ENCODE measurements around the gene AKAP5. TPM values are rescaled to one million over a fixed set of nuclear protein-coding genes. Genes with fewer than 3 reads are reported as not detected.

Gene AKAP5
- total and polyA plus RNA-seq, 2 of the 13 experiments (the other 11 are each of a cell fraction or from before 2014, with no cell fraction given): 0.18 to 1.5 TPM

- no peak for FAIRE-seq
- TF ChIP-seq SRSF1 (optimal IDR thresholded peaks at IDR 0.05; ENCODE audit: low read depth, low read length): no peak
- no peak for TF ChIP-seq HINFP (CRISPR knock-in tag; IDR thresholded peaks at IDR 0.05; ENCODE audit: low read depth)
- TF ChIP-seq FOSL2 (CRISPR knock-in tag; IDR thresholded peaks at IDR 0.05): no peak
- TF ChIP-seq ZNF101 (CRISPR knock-in tag; IDR thresholded peaks at IDR 0.05; ENCODE audit: borderline replicate concordance, low read depth): no peak
- TF ChIP-seq ZNF337 (CRISPR knock-in tag; IDR thresholded peaks at IDR 0.05; ENCODE audit: borderline replicate concordance, low read depth): no peak
- Histone ChIP-seq H3K4me2 (ENCODE audit: low read depth, low read length) (no peak overlapping the region), H3K4me1 (ENCODE audit: insufficient read depth, low read length) (no peaks in the 10 kb centered on the region), H4K20me1 (ENCODE audit: insufficient read depth, low read length) (no peaks in the 10 kb centered on the region), H3K27me3 (ENCODE audit: control insufficient read depth in 1 of 2, insufficient read depth in 2 of 2, low read length in 2 of 2) (no peaks in the 10 kb centered on the region), H3K9me3 (ENCODE audit: low read length) (no peaks in the 10 kb centered on the region), H3K79me2 (ENCODE audit: insufficient read depth, low read length) (no peaks in the 10 kb centered on the region), H3K27ac (ENCODE audit: extremely low read length, insufficient read depth, low read length) (no peak overlapping the region), H2AFZ (ENCODE audit: low read length) (no peak overlapping the region), H3K36me3 (replicated peaks in 1 of 2; ENCODE audit: control insufficient read depth in 1 of 2, insufficient read depth in 2 of 2, low read length in 2 of 2) (peaks cover 25 to 81% of the 10 kb centered on the region in 2 experiments), H3K9ac (ENCODE audit: insufficient read depth, low read depth, low read length) (no peak overlapping the region), H3K4me3 (replicated peaks in 1 of 3; ENCODE audit: insufficient read depth in 1 of 3, low read depth in 2 of 3, low read length in 3 of 3) (no peak overlapping the region)
- POLR2A ChIA-PET: no interaction called here
- WGBS (ENCODE audit: low lambda C conversion rate): 92% methylated on average over 3 of the region's 3 CpGs
- no peak for DNase-seq (ENCODE audit: low spot score)
- CTCF ChIA-PET (ENCODE audit: low intra/inter-chr PET ratio, low total read pairs): no interaction called here
- intact Hi-C loops (cut with micrococcal nuclease; ENCODE audit: unreplicated experiment): no loop called here
- in situ Hi-C loops (cut with HindIII; ENCODE audit: extremely low pct_ligation_motif_present, low pct_unique_long_range_greater_than_20kb): no loop called here
- no TSS peak for BruUV-seq (replicated peaks)
- no peak for ATAC-seq
These were observed 27.0 kb upstream of the AKAP5 start for GRCh38 chr14:64438181-64438841.

- H3K27me3 ChIP-seq (ENCODE audit: control insufficient read depth in 1 of 2, insufficient read depth in 2 of 2, low read length in 2 of 2): no peaks in the 10 kb centered on the region
- no peaks in the 10 kb centered on the region for H3K79me2 ChIP-seq (ENCODE audit: insufficient read depth, low read length)
- no peak overlapping the region for H3K4me3 ChIP-seq (replicated peaks in 1 of 3; ENCODE audit: insufficient read depth in 1 of 3, low read depth in 2 of 3, low read length in 3 of 3)
- H3K4me1 ChIP-seq (ENCODE audit: insufficient read depth, low read length): no peaks in the 10 kb centered on the region
- H3K4me2 ChIP-seq (ENCODE audit: low read depth, low read length): no peak overlapping the region
- DNase-seq (ENCODE audit: low spot score) (no peak), ATAC-seq (no peak), FAIRE-seq (no peak)
- H3K9ac ChIP-seq (ENCODE audit: insufficient read depth, low read depth, low read length): no peak overlapping the region
- no peaks in the 10 kb centered on the region for H3K9me3 ChIP-seq (ENCODE audit: low read length)
- peaks cover 30 to 85% of the 10 kb centered on the region in 2 experiments for H3K36me3 ChIP-seq (replicated peaks in 1 of 2; ENCODE audit: control insufficient read depth in 1 of 2, insufficient read depth in 2 of 2, low read length in 2 of 2)
- no peak overlapping the region for H2AFZ ChIP-seq (ENCODE audit: low read length)
- no peaks in the 10 kb centered on the region for H4K20me1 ChIP-seq (ENCODE audit: insufficient read depth, low read length)
- in situ Hi-C loops (cut with HindIII; ENCODE audit: extremely low pct_ligation_motif_present, low pct_unique_long_range_greater_than_20kb) (no loop called here), intact Hi-C loops (cut with micrococcal nuclease; ENCODE audit: unreplicated experiment) (no loop called here)
- WGBS (ENCODE audit: low lambda C conversion rate): 98% methylated on average over 6 of the region's 6 CpGs
- no TSS peak for BruUV-seq (replicated peaks)
- H3K27ac ChIP-seq (ENCODE audit: extremely low read length, insufficient read depth, low read length): no peak overlapping the region
- ChIA-PET CTCF (ENCODE audit: low intra/inter-chr PET ratio, low total read pairs) (no interaction called here), POLR2A (no interaction called here)
- no peak for TF ChIP-seq PRDM4 (CRISPR knock-in tag; IDR thresholded peaks at IDR 0.05; ENCODE audit: borderline replicate concordance)
- no peak for TF ChIP-seq FOXP4 (CRISPR knock-in tag; IDR thresholded peaks at IDR 0.05)
- no peak for TF ChIP-seq DMAP1 (CRISPR knock-in tag; IDR thresholded peaks at IDR 0.05)
- TF ChIP-seq ZFP37 (CRISPR knock-in tag; IDR thresholded peaks at IDR 0.05; ENCODE audit: borderline replicate concordance): no peak
- TF ChIP-seq ZBTB37 (CRISPR knock-in tag; IDR thresholded peaks at IDR 0.05): no peak
These were observed 26.2 kb upstream of the AKAP5 start for GRCh38 chr14:64439141-64439540.

Data from HepG2 (cell line).